GM21619 (cell line): ENCODE data around the gene DNTTIP2.
"Not testable (repeated sequence)": the region's sequence is repeated elsewhere in the genome, so short reads cannot be mapped to it uniquely, and the experiment has no call there.

Source experiments
- ATAC-seq: cut with Tn5 transposase; IDR thresholded peaks from one replicate; pipeline ENCODE4 v1.9.1; 2021; ENCODE audit not compliant: unreplicated experiment

DNTTIP2 gene

GRCh38 chr1:93842750-93843500 lies 36.1 kb downstream of the DNTTIP2 start:
- no peak for ATAC-seq

DNA sequence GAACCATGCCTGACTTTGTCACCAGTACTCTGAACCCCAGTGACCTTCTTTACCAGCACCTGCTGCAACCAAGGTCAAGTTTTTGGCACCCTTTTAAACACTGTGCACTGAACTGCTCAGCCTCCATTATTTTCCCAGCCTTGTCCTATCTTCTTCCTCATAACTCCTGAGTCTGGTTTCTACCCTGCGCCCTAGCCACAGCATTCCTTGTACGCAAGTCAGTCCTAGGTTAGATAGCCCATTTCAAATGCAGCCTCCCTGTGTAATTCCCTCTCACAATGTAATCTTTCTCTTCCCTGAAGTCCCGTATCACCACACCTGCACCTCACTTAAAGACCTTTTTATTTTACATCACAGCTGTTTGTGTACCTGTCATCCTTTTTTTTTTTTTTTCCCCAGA lies 37.2 kb downstream of the DNTTIP2 start:
- ATAC-seq, result no peak

DNA sequence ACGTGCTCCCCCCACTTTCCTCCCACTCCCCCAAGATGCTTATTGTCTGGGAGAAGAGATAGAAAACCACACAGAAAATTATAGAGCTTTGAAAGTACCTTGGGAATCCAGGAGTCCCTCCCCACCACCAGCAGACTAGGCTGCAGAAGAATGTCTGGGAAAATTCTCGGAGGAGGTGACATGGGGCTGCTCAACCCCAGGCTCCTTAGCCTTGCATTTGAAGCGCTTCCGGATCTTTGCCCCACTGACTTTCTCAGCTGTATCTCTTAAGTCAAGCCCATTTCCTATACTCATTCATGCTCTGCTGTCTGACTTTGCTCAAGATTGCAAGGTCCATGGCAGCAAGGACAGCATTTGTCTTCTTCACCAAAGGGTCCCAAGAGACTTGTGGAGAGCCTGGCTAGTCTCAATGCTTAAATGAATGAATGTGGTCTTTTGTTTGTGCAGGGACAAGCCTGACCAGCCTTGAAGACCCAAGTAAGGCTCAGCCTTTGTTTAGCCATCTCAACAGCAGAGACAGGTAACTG lies 38.0 kb downstream of the DNTTIP2 start:
- no peak for ATAC-seq

GRCh38 chr1:93839753-93840152 lies 39.3 kb downstream of the DNTTIP2 start:
- no peak for ATAC-seq

- no peak for ATAC-seq
These were observed 39.7 kb downstream of the DNTTIP2 start for GRCh38 chr1:93839307-93839706.

DNA sequence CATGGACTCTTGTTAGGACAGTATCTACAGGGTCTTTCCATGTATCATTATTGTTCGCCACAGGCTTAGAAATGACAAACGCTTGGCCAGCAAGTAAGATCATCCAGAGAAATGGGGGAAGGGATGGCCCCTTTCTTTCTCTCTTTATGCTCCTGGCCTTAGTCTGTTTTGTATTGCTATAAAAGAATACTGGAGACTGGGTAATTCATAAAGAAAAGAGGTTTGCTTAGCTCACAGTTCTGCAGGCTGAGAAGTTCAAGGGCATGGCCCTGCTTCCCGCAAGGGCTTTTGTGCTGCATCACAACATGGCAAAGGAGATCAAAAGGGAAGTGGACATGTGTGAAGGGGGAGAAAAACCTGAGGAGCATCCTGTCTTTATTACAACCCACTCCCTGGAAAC lies 41.0 kb downstream of the DNTTIP2 start:
- ATAC-seq, result no peak

- not testable (repeated sequence) for ATAC-seq
These were observed 45.7 kb downstream of the DNTTIP2 start for GRCh38 chr1:93833293-93833692.

- no peak for ATAC-seq
These were observed 49.9 kb downstream of the DNTTIP2 start for GRCh38 chr1:93829061-93829460.

GRCh38 chr1:93828367-93828755 lies 50.6 kb downstream of the DNTTIP2 start:
- no peak for ATAC-seq

DNA sequence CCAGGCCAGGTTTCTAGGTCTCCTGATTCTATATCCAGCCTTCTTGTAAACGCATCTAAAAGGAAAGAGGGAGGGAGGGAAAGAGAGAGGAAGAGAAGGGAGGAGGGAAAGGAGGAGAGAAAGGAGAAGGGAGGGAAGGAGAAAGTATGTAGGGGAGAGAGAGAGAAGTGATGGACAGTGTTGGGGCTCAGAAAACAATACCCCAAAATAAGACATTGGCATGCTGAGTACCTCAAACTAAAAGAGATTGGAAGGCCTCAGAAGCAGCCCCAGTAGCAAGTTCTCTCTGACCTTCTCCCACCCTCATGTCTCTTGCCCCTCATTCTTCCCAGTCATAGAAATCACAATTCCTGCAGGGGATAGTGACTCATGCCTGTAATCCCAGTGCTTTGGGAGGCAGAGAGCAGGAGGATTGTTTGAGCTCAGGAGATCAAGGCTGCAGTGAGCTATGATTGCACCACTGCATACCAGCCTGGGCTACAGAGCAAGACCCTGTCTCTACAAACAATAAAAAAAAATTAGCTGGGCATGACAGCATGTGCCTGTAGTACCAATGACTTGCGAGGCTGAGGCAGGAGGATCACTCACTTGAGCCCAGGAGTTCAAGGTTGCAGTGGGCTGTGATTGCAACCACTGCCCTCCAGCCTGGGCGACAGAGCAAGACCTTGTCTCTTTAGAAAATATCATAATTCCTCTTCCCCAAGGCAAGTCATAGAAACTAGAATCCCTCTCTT lies 51.2 kb downstream of the DNTTIP2 start:
- no peak for ATAC-seq

GRCh38 chr1:93827128-93827527 lies 51.9 kb downstream of the DNTTIP2 start:
- ATAC-seq, result no peak

GRCh38 chr1:93824834-93825233 lies 54.2 kb downstream of the DNTTIP2 start:
- ATAC-seq, result no peak

- no peak for ATAC-seq
These were observed 56.1 kb downstream of the DNTTIP2 start for GRCh38 chr1:93822730-93823425.

GRCh38 chr1:93821423-93822144 lies 57.4 kb downstream of the DNTTIP2 start:
- no peak for ATAC-seq

DNA sequence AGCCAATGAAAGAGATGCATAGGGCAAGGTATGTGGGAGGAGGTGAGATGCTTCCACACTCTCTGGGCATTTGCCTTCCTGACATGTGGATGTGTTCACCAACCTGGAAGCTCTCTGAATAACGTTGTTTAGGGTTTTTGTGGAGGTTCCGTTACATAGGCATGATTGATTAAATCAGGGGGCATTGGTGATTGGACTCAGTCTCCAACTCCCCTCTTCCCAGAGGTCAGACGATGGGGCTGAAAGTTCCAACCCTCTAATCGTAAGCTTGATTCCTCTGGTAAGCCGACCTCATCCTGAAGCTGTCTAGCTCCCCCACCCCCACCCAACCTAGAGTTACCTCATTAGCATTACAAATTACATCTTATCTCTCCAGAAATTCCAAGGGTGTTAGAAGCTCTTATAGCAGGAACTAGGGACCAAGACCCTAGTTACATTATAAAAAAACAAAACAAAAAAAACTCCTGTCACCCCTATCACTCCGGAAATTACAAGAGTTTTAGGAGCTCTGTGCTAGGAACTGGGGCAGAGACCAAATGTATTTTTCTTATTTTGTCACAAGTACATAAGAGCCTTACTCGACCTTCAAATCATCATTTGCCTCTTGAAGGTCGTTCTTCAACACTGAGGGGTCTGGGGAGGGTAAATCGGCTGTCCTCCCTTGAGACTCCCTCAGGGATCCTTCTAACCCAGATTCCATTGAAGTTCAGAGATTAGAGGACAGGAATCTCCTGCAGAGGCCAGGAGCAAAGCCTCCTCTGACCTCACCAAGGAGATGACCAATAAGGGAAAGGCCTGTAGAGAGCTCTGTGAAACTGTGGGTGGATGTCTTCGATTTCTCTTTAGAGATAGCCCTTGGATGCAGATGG lies 58.2 kb downstream of the DNTTIP2 start:
- no peak for ATAC-seq

DNA sequence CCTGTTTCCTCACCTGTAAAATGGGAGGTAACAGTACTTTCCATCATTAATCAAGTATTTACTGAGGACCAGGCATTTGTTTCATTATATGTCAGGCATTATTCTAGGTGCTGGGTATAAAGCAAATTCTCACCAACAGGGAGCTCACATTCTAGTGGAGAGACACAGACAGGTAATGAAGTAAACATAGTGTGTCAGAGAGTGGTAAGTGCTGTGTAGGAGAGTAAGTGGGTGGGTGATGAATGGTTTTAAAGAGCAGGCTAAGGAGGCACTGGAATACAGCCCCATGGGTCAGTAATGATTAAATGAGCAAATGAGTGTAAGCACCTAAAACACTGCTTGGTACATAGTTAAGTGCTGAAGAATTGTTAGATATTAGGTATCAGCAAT lies 60.4 kb downstream of the DNTTIP2 start:
- ATAC-seq, result no peak

DNA sequence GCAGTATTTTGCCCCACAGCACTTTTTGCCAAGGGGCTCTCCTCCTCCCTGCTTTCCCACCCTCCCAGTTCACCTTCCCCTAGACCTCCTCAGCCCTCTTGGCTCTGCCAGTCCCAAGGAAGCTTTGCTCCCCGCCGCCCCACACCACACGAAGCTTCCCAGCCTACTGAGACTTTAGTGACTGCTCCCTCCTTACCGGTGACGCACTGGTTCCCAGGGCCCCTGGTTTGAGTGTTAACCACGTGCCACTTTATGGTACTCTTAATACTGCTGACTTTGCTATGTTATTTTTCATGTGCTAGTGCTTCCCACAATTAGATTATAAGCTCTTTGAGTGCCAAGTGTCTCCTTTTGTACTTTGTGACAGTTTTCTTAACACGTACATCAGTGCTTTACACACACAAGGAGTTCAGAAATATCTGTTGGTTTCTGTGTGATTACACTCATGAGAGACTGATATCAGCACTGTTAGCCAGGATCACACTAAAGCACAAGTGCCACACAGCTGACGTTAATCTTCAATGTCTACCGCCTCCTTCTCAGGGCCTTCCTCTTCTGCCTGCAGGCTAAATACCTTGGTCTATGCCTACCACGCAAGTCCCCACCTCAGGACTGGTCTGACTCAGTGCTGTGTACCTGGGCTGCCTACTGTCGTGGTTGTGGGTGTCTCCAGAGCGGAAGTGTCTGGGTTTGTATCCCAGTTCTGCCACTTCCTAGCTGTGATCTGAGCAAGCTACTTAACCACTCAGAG lies 61.0 kb downstream of the DNTTIP2 start:
- ATAC-seq, result no peak

- ATAC-seq, result no peak
These were observed 61.9 kb downstream of the DNTTIP2 start for GRCh38 chr1:93816970-93817678.
